Measurements from ENCODE around the gene HOXA2.

HOXA2 gene

GRCh38 chr7:27128034-27128433 lies 25.6 kb upstream of the HOXA2 start:
- Histone ChIP-seq H3K36me3 (ENCODE audit: low read depth) (no peaks in the 10 kb centered on the region), H3K27me3 (ENCODE audit: insufficient read depth, poor library complexity, severe bottlenecking) (no peaks in the 10 kb centered on the region), H3K9me3 (ENCODE audit: severe bottlenecking) (no peaks in the 10 kb centered on the region), H3K4me1 (ENCODE audit: insufficient read depth, poor library complexity, severe bottlenecking) (peaks cover 4% of the 10 kb centered on the region), H3K4me3 (ENCODE audit: severe bottlenecking) (no peak overlapping the region), H3K27ac (ENCODE audit: poor library complexity, severe bottlenecking) (no peak overlapping the region)
- ATAC-seq (ENCODE audit: low read depth) (no peak), DNase-seq (ENCODE audit: low spot score) (no peak)
- TF ChIP-seq CTCF (IDR thresholded peaks at IDR 0.05; ENCODE audit: poor library complexity, severe bottlenecking) = no peak

DNA sequence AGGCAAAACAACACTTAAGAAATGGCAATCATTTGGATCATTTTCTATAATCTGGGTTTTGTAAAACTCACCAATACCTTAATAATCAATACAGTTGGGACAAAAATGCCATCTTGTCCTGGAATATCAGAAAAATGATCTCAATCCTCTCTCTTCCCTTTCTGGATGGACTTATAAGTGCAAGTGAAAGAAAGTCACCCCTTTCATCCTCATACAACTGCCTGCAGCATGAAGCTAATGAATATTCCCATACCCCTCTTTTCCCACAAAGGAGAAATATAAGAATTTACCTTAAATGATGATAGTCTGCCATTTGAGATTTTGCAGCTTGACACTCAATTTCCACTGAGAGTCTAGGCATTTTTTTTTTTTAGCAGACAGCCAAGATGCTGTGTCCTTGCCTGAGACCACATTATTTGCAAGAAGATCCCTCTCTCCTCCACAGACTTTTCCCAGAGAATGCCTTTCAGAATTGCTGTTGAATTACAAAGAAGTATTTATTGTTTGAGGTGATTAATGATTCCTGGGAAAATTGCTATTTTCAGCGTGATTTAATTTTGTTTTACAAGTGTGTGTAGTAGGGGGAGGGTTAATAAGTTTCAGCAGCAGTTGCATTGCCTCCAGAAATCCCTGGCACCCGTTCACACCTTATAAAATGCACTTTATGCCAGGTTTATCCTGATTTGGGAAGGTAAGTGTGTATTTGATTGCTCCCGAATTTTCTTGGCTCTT lies 24.3 kb upstream of the HOXA2 start:
- Histone ChIP-seq H3K4me3 (ENCODE audit: severe bottlenecking) (no peak overlapping the region), H3K27ac (ENCODE audit: poor library complexity, severe bottlenecking) (no peak overlapping the region), H3K4me1 (ENCODE audit: insufficient read depth, poor library complexity, severe bottlenecking) (peaks cover 4% of the 10 kb centered on the region), H3K9me3 (ENCODE audit: severe bottlenecking) (no peaks in the 10 kb centered on the region), H3K27me3 (ENCODE audit: insufficient read depth, poor library complexity, severe bottlenecking) (no peaks in the 10 kb centered on the region), H3K36me3 (ENCODE audit: low read depth) (no peaks in the 10 kb centered on the region)
- ATAC-seq (ENCODE audit: low read depth) (no peak), DNase-seq (ENCODE audit: low spot score) (no peak)
- TF ChIP-seq CTCF (IDR thresholded peaks at IDR 0.05; ENCODE audit: poor library complexity, severe bottlenecking) = no peak

DNA sequence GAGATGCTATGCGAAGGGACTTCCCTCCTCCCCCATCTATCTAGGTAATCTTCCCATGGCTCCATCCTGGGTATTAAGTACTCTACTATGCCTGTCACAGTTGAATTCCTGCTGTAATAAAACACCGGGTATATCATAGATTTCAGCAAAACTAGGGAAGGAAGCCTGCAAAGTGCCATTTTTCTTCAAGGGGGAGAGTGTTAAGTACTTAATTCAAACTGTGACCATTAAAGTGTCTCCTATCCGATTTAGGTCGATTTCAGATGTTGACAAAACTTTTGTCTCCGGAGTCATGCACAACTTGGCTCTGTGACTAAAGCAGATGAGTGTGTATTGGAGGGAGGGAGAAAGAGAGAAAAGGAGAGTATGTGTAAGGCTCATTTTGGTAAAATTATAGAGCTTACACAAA lies 23.5 kb upstream of the HOXA2 start:
- DNase-seq (ENCODE audit: low spot score) (no peak), ATAC-seq (ENCODE audit: low read depth) (no peak)
- TF ChIP-seq CTCF (IDR thresholded peaks at IDR 0.05; ENCODE audit: poor library complexity, severe bottlenecking) = no peak
- no peak overlapping the region for H3K4me3 ChIP-seq (ENCODE audit: severe bottlenecking)
- no peaks in the 10 kb centered on the region for H3K9me3 ChIP-seq (ENCODE audit: severe bottlenecking)
- H3K27ac ChIP-seq (ENCODE audit: poor library complexity, severe bottlenecking) = no peak overlapping the region
- no peaks in the 10 kb centered on the region for H3K36me3 ChIP-seq (ENCODE audit: low read depth)
- no peaks in the 10 kb centered on the region for H3K4me1 ChIP-seq (ENCODE audit: insufficient read depth, poor library complexity, severe bottlenecking)
- H3K27me3 ChIP-seq (ENCODE audit: insufficient read depth, poor library complexity, severe bottlenecking) = no peaks in the 10 kb centered on the region

DNA sequence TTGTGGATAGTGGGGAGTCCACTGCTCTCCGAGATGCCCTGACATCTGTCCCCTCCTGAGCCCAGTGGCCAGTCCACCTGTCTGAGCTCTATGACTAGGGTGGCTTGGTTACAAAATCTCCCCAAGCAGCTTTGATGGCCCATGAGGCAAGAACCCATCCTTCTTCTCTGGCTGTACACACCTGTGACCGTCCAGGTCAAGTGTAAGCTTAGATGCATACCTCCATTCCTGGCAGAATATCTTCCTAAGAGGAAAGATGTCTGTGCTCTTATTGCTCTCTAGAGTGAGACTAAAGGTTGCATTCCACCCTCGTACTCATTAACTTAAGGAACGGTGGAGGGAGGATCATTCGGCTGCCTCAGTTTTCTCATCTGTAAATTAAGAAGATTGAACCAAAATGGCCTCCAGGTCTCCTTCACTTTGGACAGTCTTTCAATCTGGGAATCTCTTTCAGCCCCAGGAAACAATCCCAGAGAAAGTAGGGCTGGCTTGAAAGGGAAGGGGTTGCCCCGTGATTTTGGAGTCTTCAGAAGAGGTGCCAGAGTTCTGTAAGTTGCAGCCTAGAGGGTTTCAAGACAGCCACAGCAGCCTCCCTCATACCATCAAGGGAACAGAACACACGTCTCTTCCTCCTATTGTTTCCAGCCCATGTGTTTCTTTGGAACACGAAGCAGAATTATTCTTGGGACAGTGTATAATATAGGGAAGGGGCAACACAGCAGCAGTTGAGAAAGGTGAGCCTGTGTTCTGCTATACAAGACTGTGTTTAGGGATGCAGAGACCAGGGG lies 22.6 kb upstream of the HOXA2 start:
- no peak for DNase-seq (ENCODE audit: low spot score)
- Histone ChIP-seq H3K4me1 (ENCODE audit: insufficient read depth, poor library complexity, severe bottlenecking) (no peaks in the 10 kb centered on the region), H3K27ac (ENCODE audit: poor library complexity, severe bottlenecking) (no peak overlapping the region), H3K9me3 (ENCODE audit: severe bottlenecking) (no peaks in the 10 kb centered on the region), H3K4me3 (ENCODE audit: severe bottlenecking) (no peak overlapping the region), H3K27me3 (ENCODE audit: insufficient read depth, poor library complexity, severe bottlenecking) (no peaks in the 10 kb centered on the region), H3K36me3 (ENCODE audit: low read depth) (no peaks in the 10 kb centered on the region)
- ATAC-seq (ENCODE audit: low read depth) = no peak
- no peak for TF ChIP-seq CTCF (IDR thresholded peaks at IDR 0.05; ENCODE audit: poor library complexity, severe bottlenecking)

All from RWPE2 (cell line).